Liver (tissue), 9 donors: ENCODE measurements around the gene ABHD14A. TPM values are rescaled to one million over a fixed set of nuclear protein-coding genes. Genes with fewer than 3 reads are reported as not detected.

Experiments used
- DNase-seq: peaks from one replicate; pipeline ENCODE4 v3.0.0-alpha.2; 2017; ENCODE audit warnings: low spot score
- H3K27ac ChIP-seq, 2 donors: one replicate each; pipeline ENCODE4 v1.7.0; 2013; ENCODE audit warnings: inconsistent platforms in 2 of 2, low read length in 2 of 2, control low read depth in 1 of 2, low read depth in 1 of 2, mild to moderate bottlenecking in 1 of 2
- H3K27me3 ChIP-seq, 4 donors: one replicate each; pipeline versions ENCODE4 v1.6.1 to v1.7.0; 2013; ENCODE audit warnings: low read length in 3 of 4, inconsistent platforms in 1 of 4, mild to moderate bottlenecking in 1 of 4, moderate library complexity in 1 of 4; ENCODE audit not compliant: control insufficient read depth in 4 of 4, insufficient read depth in 4 of 4
- H3K36me3 ChIP-seq, 4 donors: one replicate each; pipeline versions ENCODE4 v1.6.1 to v1.7.0; 2013; ENCODE audit warnings: low read length in 3 of 4, mild to moderate bottlenecking in 3 of 4, low read depth in 1 of 4, moderate library complexity in 1 of 4; ENCODE audit not compliant: control insufficient read depth in 4 of 4, insufficient read depth in 3 of 4
- H3K4me1 ChIP-seq, 4 donors: one replicate each; pipeline versions ENCODE4 v1.6.1 to v1.7.0; 2013; ENCODE audit warnings: low read length in 3 of 4, mild to moderate bottlenecking in 3 of 4, moderate library complexity in 1 of 4; ENCODE audit not compliant: control insufficient read depth in 4 of 4, insufficient read depth in 4 of 4
- H3K4me3 ChIP-seq, 3 donors: one replicate each; pipeline versions ENCODE4 v1.6.1 to v1.7.0; 2013; ENCODE audit warnings: low read length in 3 of 3, control low read depth in 1 of 3, low read depth in 1 of 3, mild to moderate bottlenecking in 1 of 3
- H3K9ac ChIP-seq, 2 donors: one replicate each; pipeline ENCODE4 v1.7.0; 2013; ENCODE audit warnings: low read length in 2 of 2, mild to moderate bottlenecking in 2 of 2, moderate library complexity in 2 of 2, control low read depth in 1 of 2, low read depth in 1 of 2
- H3K9me3 ChIP-seq, 4 donors: one replicate each; pipeline versions ENCODE4 v1.6.1 to v1.7.0; 2013; ENCODE audit warnings: low read length in 3 of 4; ENCODE audit not compliant: control insufficient read depth in 4 of 4
- ATF3 ChIP-seq: IDR thresholded peaks from 2 replicates; pipeline ENCODE4 v1.6.1; 2016; ENCODE audit warnings: antibody characterized with exemption
- EGR1 ChIP-seq, 2 donors: IDR thresholded peaks; 2 replicates each; pipeline ENCODE4 v1.6.1; 2016 to 2018; ENCODE audit warnings: antibody characterized with exemption in 2 of 2, low read depth in 2 of 2
- FOXA1 ChIP-seq: IDR thresholded peaks from 2 replicates; pipeline ENCODE4 v1.6.1; 2016; ENCODE audit warnings: antibody characterized with exemption
- FOXA2 ChIP-seq: IDR thresholded peaks from 2 replicates; pipeline ENCODE4 v1.6.1; 2016; ENCODE audit warnings: antibody characterized with exemption
- GABPA ChIP-seq, 2 donors: IDR thresholded peaks in 1 of 2; conservative IDR thresholded peaks in 1 of 2; 2 replicates each; pipeline ENCODE4 v1.6.1; 2016; ENCODE audit warnings: antibody characterized with exemption in 2 of 2, mild to moderate bottlenecking in 1 of 2, moderate library complexity in 1 of 2
- HNF4A ChIP-seq, 2 donors: conservative IDR thresholded peaks; 2 replicates each; pipeline ENCODE4 v1.6.1; 2016; ENCODE audit warnings: antibody characterized with exemption in 2 of 2, mild to moderate bottlenecking in 2 of 2
- HNF4G ChIP-seq: IDR thresholded peaks from 2 replicates; pipeline ENCODE4 v1.6.1; 2016; ENCODE audit warnings: antibody characterized with exemption
- JUND ChIP-seq, 2 donors: IDR thresholded peaks; 2 replicates each; pipeline ENCODE4 v1.6.1; 2016; ENCODE audit warnings: antibody characterized with exemption in 2 of 2
- NR2F2 ChIP-seq: IDR thresholded peaks from 2 replicates; pipeline ENCODE4 v1.6.1; 2016; ENCODE audit warnings: antibody characterized with exemption
- RAD21 ChIP-seq, 2 donors: IDR thresholded peaks; 2 replicates each; pipeline ENCODE4 v1.6.1; 2016; ENCODE audit warnings: antibody characterized with exemption in 2 of 2, mild to moderate bottlenecking in 2 of 2
- REST ChIP-seq: IDR thresholded peaks from 2 replicates; pipeline ENCODE4 v1.6.1; 2016; ENCODE audit warnings: antibody characterized with exemption, mild to moderate bottlenecking
- RXRA ChIP-seq, 2 donors: IDR thresholded peaks; 2 replicates each; pipeline ENCODE4 v1.6.1; 2017 to 2018; ENCODE audit warnings: antibody characterized with exemption in 2 of 2, mild to moderate bottlenecking in 1 of 2
- SP1 ChIP-seq: IDR thresholded peaks from 2 replicates; pipeline ENCODE4 v1.6.1; 2018; ENCODE audit warnings: antibody characterized with exemption, mild to moderate bottlenecking
- TAF1 ChIP-seq: conservative IDR thresholded peaks from 2 replicates; pipeline ENCODE4 v1.6.1; 2016; ENCODE audit warnings: antibody characterized with exemption, mild to moderate bottlenecking
- YY1 ChIP-seq: IDR thresholded peaks from 2 replicates; pipeline ENCODE4 v1.6.1; 2016; ENCODE audit warnings: antibody characterized with exemption, mild to moderate bottlenecking
- ZBTB33 ChIP-seq: IDR thresholded peaks from 2 replicates; pipeline ENCODE4 v1.6.1; 2016; ENCODE audit warnings: antibody characterized with exemption
- WGBS: extraction: QIAGEN DNeasy Blood & Tissue Kit; methylation state at CpG from one replicate; pipeline ENCODE4 v1.1.7; 2013; 5-methylcytosine and 5-hydroxymethylcytosine counted together
- polyA plus RNA-seq, 2 donors: library from polyadenylated mRNA; stranded (reverse) in 1 of 2; unstranded in 1 of 2; fragments of 200-250 nt in 1 of 2; fragments of >200 nt in 1 of 2; fragmentation: Nextera tagmentation in 1 of 2; extraction: Ambion mirVana in 1 of 2; gene quantifications; one replicate each; pipeline versions ENCODE4 v1.2.1 to v1.2.3, GENCODE V29; 2013 to 2015
- total RNA-seq, 2 donors: library from RNA; depleted of rRNA; stranded (reverse); fragments of >200 nt; gene quantifications; one replicate each; pipeline ENCODE4 v1.2.3, GENCODE V29; 2014
- TF ChIP-seq, protein P1 (sequence below): fragments of 150-350 bp; IDR thresholded peaks from 2 replicates; pipeline ENCODE4 v1.5.1; 2017; ENCODE audit warnings: improper control_type of control experiment, low read depth, low read length; ENCODE audit not compliant: missing input control
- TF ChIP-seq, protein P2 (sequence below): IDR thresholded peaks from 2 replicates; pipeline ENCODE4 v1.6.1; 2016; ENCODE audit warnings: antibody characterized with exemption
- donor health status: healthy.
- donor health status: healthy.
- donor health status: healthy.
- donor health status: healthy.
- donor health status: healthy.

The ABHD14A gene
- total and polyA plus RNA-seq, 4 donors, result 8.2 to 19.9 (median 13.4) TPM

DNA sequence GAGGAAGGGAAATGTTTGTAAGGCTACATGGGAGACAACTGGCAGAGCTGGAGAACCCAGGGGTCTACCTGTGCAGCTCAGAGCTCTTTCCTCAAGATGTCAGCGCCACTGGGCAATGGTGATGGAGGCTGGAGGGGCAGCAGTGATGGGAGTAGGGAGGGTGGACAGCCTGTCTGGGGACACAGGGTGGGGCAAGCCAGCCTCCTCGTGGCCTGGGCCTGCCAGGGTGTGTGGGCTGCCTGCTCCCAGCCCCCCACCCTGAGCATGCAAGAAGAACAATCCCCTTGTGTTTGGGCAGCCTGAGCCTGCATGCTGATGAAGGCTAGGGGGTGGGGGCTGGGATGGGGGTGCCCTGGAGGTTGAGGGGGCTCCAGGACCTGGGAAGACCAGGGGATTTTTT is 8.8 kb upstream of the ABHD14A start:
- Histone ChIP-seq H3K4me1 (peaks cover 7 to 37% (median 32%) of the 10 kb centered on the region in 4 donors), H3K9ac (no peak overlapping the region), H3K27ac (no peak overlapping the region), H3K9me3 (no peaks in the 10 kb centered on the region), H3K27me3 (no peaks in the 10 kb centered on the region), H3K36me3 (no peaks in the 10 kb centered on the region), H3K4me3 (no peak overlapping the region)
- TF ChIP-seq GABPA (IDR thresholded peaks at IDR 0.05 in 1 of 2, conservative IDR thresholded peaks at IDR 0.05 in 1 of 2), result no peak
- TF ChIP-seq REST, result no peak
- TF ChIP-seq NR2F2, result no peak
- no peak for TF ChIP-seq ZBTB33
- no peak for TF ChIP-seq HNF4G
- TF ChIP-seq RAD21 (IDR thresholded peaks at IDR 0.05), result no peak
- TF ChIP-seq ATF3, result no peak
- TF ChIP-seq TAF1, result no peak
- no peak for TF ChIP-seq JUND (IDR thresholded peaks at IDR 0.05)
- TF ChIP-seq, protein P1, sequence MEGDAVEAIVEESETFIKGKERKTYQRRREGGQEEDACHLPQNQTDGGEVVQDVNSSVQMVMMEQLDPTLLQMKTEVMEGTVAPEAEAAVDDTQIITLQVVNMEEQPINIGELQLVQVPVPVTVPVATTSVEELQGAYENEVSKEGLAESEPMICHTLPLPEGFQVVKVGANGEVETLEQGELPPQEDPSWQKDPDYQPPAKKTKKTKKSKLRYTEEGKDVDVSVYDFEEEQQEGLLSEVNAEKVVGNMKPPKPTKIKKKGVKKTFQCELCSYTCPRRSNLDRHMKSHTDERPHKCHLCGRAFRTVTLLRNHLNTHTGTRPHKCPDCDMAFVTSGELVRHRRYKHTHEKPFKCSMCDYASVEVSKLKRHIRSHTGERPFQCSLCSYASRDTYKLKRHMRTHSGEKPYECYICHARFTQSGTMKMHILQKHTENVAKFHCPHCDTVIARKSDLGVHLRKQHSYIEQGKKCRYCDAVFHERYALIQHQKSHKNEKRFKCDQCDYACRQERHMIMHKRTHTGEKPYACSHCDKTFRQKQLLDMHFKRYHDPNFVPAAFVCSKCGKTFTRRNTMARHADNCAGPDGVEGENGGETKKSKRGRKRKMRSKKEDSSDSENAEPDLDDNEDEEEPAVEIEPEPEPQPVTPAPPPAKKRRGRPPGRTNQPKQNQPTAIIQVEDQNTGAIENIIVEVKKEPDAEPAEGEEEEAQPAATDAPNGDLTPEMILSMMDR, result no peak
- TF ChIP-seq, protein P2, sequence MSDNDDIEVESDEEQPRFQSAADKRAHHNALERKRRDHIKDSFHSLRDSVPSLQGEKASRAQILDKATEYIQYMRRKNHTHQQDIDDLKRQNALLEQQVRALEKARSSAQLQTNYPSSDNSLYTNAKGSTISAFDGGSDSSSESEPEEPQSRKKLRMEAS, result no peak
- no peak for TF ChIP-seq SP1
- TF ChIP-seq YY1, result no peak
- TF ChIP-seq FOXA2, result no peak
- no peak for TF ChIP-seq HNF4A (conservative IDR thresholded peaks at IDR 0.05)
- TF ChIP-seq RXRA (IDR thresholded peaks at IDR 0.05), result no peak
- no peak for TF ChIP-seq EGR1 (IDR thresholded peaks at IDR 0.05; ENCODE audit: low read depth in 2 of 2)
- no peak for TF ChIP-seq FOXA1
- 88% methylated on average over 2 of the region's 2 CpGs for WGBS
- no peak for DNase-seq
